K562 (cell line): Measurements from ENCODE around the gene C1orf21. TPM values are rescaled to one million over a fixed set of nuclear protein-coding genes. Genes with fewer than 3 reads are reported as not detected.

ENCODE experiments used
- BRCA1 ChIP-seq, 2 experiments: fragments of 450-650 bp in 1 of 2; sonication (generic) in 1 of 2; formaldehyde crosslinking in 1 of 2; IDR thresholded peaks; 2 replicates each; pipeline versions ENCODE4 v1.5.0 to v1.6.1; 2017 to 2020; ENCODE audit warnings: mild to moderate bottlenecking in 1 of 2, missing genetic modification reagents in 1 of 2
- CBX3 ChIP-seq, 2 experiments: IDR thresholded peaks; 1 replicate in 1 of 2; 2 replicates in 1 of 2; pipeline ENCODE4 v1.6.1; 2012; ENCODE audit warnings: inconsistent platforms in 2 of 2, low read length in 2 of 2, borderline replicate concordance in 1 of 2, control low read depth in 1 of 2
- CCNT2 ChIP-seq: IDR thresholded peaks from 2 replicates; pipeline ENCODE4 v1.6.1; 2011; ENCODE audit warnings: borderline replicate concordance, low read depth, mild to moderate bottlenecking, moderate library complexity, mixed read lengths, low read length; ENCODE audit not compliant: insufficient read length; ENCODE audit errors: extremely low read depth
- EHMT2 ChIP-seq: fragments of 450-650 bp; IDR thresholded peaks from 2 replicates; pipeline ENCODE4 v1.6.1; 2018; ENCODE audit warnings: antibody characterized with exemption
- IFI16 ChIP-seq: fragments of 250-450 bp; sonication (Bioruptor Pico); IDR thresholded peaks from 2 replicates; pipeline ENCODE4 v2.1.2; 2022; ENCODE audit warnings: mild to moderate bottlenecking, inconsistent platforms
- NONO ChIP-seq, 2 experiments: fragments of 200-400 bp in 1 of 2; fragments of 450-650 bp in 1 of 2; formaldehyde crosslinking in 1 of 2; IDR thresholded peaks; 2 replicates each; pipeline ENCODE4 v1.6.1; 2017; ENCODE audit warnings: low read depth in 2 of 2, mild to moderate bottlenecking in 2 of 2, moderate library complexity in 2 of 2, low read length in 1 of 2
- POLR2A ChIP-seq: fragments of 450-650 bp; conservative IDR thresholded peaks from 2 replicates; pipeline ENCODE4 v1.6.1; 2016
- POLR2G ChIP-seq: fragments of 200-400 bp; formaldehyde crosslinking; IDR thresholded peaks from 2 replicates; pipeline ENCODE4 v1.6.1; 2017; ENCODE audit warnings: low read depth, mild to moderate bottlenecking, antibody characterized with exemption, low read length, moderate library complexity
- RCOR1 ChIP-seq, 2 experiments: IDR thresholded peaks; 2 replicates each; pipeline ENCODE4 v1.6.1; 2012; ENCODE audit warnings: low read depth in 2 of 2, low read length in 2 of 2, borderline replicate concordance in 1 of 2, improper control_type of control experiment in 1 of 2
- RNF2 ChIP-seq: sonication (generic); IDR thresholded peaks from 2 replicates; pipeline ENCODE4 v1.6.1; 2016
- RNF219 ChIP-seq: fragments of 250-450 bp; sonication (Bioruptor Pico); IDR thresholded peaks from 2 replicates; pipeline ENCODE4 v1.5.0; 2022; ENCODE audit warnings: mild to moderate bottlenecking
- TAF9B ChIP-seq: fragments of 450-650 bp; IDR thresholded peaks from 2 replicates; pipeline ENCODE4 v1.6.1; 2018; ENCODE audit warnings: mild to moderate bottlenecking; ENCODE audit not compliant: partially characterized antibody
- ZKSCAN8 ChIP-seq: fragments of 200-800 bp; sonication (Bioruptor generic); IDR thresholded peaks from 2 replicates; pipeline ENCODE4 v1.6.1; 2016; ENCODE audit warnings: missing genetic modification characterization, missing compliant biosample characterization
- ZNF175 ChIP-seq: fragments of 200-800 bp; sonication (Bioruptor generic); IDR thresholded peaks from 2 replicates; pipeline ENCODE4 v1.6.1; 2016; ENCODE audit warnings: low read depth, mild to moderate bottlenecking, missing genetic modification characterization, missing compliant biosample characterization
- ZNF263 ChIP-seq: sonication (generic); formaldehyde crosslinking; IDR thresholded peaks from 2 replicates; pipeline ENCODE4 v1.8.0; 2022; ENCODE audit warnings: mild to moderate bottlenecking, missing genetic modification reagents, borderline replicate concordance
- ZNF347 ChIP-seq: fragments of 450-650 bp; formaldehyde crosslinking; IDR thresholded peaks from 2 replicates; pipeline ENCODE4 v1.4.0; 2020; ENCODE audit warnings: low read depth, mild to moderate bottlenecking, moderate library complexity
- ZNF436 ChIP-seq: fragments of 250-450, 450-650 bp; sonication (Bioruptor Pico); formaldehyde crosslinking; IDR thresholded peaks from 2 replicates; pipeline ENCODE4 v1.7.0; 2020; ENCODE audit warnings: mild to moderate bottlenecking
- ZNF609 ChIP-seq: sonication (generic); formaldehyde crosslinking; IDR thresholded peaks from 2 replicates; pipeline ENCODE4 v1.8.1; 2023; ENCODE audit warnings: missing genetic modification reagents, mild to moderate bottlenecking, borderline replicate concordance
- ZNF655 ChIP-seq: fragments of 250-450 bp; sonication (Bioruptor Pico); IDR thresholded peaks from 2 replicates; pipeline ENCODE4 v1.5.0; 2021
- polyA plus RNA-seq, 8 experiments: library from polyadenylated mRNA; depleted of rRNA in 4 of 8; stranded (reverse) in 5 of 8; unstranded in 3 of 8; fragments of >200 nt; fragmentation: Nextera tagmentation in 2 of 8; fragmentation: Illumina TruSeq in 1 of 8; extraction: Ambion mirVana in 2 of 8; extraction: Trizol in 1 of 8; gene quantifications; 2 replicates each; pipeline versions ENCODE4 v1.2.1 to v1.2.3, GENCODE V29; 2011 to 2014; ENCODE audit warnings: inconsistent platforms in 1 of 8, missing spikeins in 1 of 8
- total RNA-seq, 7 experiments: library from RNA; depleted of rRNA in 6 of 7; stranded (reverse); fragments of >200 nt in 6 of 7; fragmentation: Illumina TruSeq in 2 of 7; extraction: Trizol in 2 of 7; gene quantifications; 2 replicates each; pipeline versions ENCODE4 v1.2.1 to v1.2.3, GENCODE V29; 2011 to 2021; ENCODE audit warnings: low replicate concordance in 1 of 7
- TF ChIP-seq, protein P1 (sequence below): fragments of 250-450 bp; sonication (Bioruptor Pico); IDR thresholded peaks from 2 replicates; pipeline ENCODE4 v1.8.0; 2022; ENCODE audit warnings: moderate library complexity, mild to moderate bottlenecking, inconsistent platforms

Gene C1orf21
- total and polyA plus RNA-seq, 9 of the 15 experiments (the other 6 are each of a cell fraction or from before 2014, with no cell fraction given) = under 0.01 to 0.31 (median 0.07) TPM

- TF ChIP-seq RCOR1 (IDR thresholded peaks at IDR 0.05; ENCODE audit: borderline replicate concordance in 1 of 2, low read depth in 2 of 2, low read length in 2 of 2) (no peak), NONO (IDR thresholded peaks at IDR 0.05; ENCODE audit: low read depth in 2 of 2, low read length in 1 of 2) (no peak), RNF219 (CRISPR knock-in tag) (no peak), ZNF263 (CRISPR knock-in tag) (peak; percentile 35), ZKSCAN8 (CRISPR knock-in tag) (no peak), CBX3 (IDR thresholded peaks at IDR 0.05; ENCODE audit: borderline replicate concordance in 1 of 2, low read length in 2 of 2) (no peak), POLR2G (no peak), CCNT2 (no peak), ZNF175 (CRISPR knock-in tag) (no peak), ZNF436 (no peak), BRCA1 (IDR thresholded peaks at IDR 0.05) (no peak), BRCA1 (CRISPR knock-in tag; IDR thresholded peaks at IDR 0.05) (no peak), RNF2 (no peak), EHMT2 (no peak), POLR2A (no peak), IFI16 (CRISPR knock-in tag) (no peak), TAF9B (no peak), ZNF609 (CRISPR knock-in tag) (no peak), ZNF655 (no peak), ZNF347 (CRISPR knock-in tag) (no peak)
- TF ChIP-seq, protein P1, sequence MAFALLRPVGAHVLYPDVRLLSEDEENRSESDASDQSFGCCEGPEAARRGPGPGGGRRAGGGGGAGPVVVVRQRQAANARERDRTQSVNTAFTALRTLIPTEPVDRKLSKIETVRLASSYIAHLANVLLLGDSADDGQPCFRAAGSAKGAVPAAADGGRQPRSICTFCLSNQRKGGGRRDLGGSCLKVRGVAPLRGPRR (CRISPR knock-in tag) = no peak
Observed at GRCh38 chr1:184387069-184387475, 243 bp downstream of the C1orf21 start (continued).
